Raji (cell line): ENCODE data around the gene SFSWAP.

Experiments
- POLR2A ChIP-seq: IDR thresholded peaks from 2 replicates; pipeline ENCODE4 v1.6.1; 2011; ENCODE audit warnings: low read depth, low read length, control low read depth; ENCODE audit not compliant: insufficient read depth

The SFSWAP gene

DNA sequence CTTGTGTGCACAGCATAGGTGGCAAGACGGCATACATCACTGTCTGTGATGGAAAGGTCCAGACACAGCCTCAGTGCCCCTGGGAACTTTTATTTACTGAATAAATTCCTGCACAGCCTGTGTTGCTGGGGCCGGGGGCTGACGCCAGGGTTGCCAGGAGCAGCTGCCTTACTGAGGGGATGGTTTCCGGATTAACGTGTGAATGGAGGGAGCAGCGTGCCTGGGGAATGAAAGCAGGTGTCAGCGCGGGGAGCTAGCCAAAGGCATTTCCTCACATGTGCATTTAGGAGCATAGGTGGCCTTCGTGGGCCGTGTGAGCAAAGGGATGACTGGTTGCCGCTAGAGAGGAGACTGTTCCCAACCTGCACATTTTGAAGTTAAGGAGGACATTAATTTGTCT is 41.6 kb downstream of the SFSWAP start:
- no peak for TF ChIP-seq POLR2A

DNA sequence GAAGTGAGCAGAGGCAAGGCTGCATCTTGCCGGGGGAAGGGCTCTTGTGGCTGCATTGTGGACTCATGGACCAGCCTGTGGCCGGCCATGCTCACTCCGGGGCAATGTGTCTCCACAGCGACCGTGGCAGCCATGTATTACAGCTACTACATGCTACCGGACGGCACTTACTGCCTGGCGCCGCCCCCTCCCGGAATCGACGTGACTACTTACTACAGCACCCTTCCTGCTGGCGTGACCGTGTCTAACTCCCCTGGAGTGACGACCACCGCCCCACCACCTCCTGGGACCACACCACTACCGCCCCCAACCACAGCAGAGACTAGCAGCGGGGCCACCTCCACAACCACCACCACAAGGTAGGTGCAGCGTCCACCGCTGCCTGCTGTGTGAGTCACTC is 42.1 kb downstream of the SFSWAP start:
- TF ChIP-seq POLR2A, result no peak

DNA sequence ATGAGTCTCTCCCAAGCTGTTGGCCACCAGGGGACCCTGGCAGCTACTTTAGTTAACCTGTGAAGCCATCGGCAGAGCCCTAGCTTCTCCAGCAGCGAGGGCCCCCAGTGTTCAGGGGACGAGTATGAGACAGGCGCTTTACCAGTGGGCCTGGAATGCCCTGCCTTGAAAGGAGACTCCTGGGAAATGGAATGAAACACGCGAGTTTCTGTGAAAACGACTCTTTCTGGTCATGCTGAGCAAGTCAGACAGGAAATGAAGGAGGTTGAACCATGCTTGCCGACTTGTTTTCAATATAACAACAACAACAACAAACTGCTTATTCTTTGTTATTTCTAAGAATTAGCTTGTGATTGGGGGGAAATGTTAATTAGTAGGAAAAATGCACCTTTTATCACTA is 42.9 kb downstream of the SFSWAP start:
- no peak for TF ChIP-seq POLR2A

DNA sequence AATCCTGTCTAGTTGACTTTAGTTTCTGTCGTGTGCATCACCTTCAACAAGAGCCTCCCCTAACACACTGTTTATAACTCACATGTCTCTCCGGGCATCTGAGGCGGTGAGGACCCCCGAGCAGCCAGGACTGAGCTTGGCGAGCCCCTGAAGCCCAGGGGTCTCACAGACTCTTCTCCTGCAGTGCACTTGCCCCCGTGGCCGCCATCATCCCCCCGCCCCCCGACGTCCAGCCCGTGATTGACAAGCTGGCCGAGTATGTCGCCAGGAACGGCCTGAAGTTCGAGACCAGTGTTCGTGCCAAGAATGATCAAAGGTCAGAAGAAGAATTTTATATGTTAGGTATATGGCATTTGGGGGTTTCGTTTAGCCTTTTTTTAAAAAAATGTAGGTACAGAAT is 43.3 kb downstream of the SFSWAP start:
- no peak for TF ChIP-seq POLR2A

DNA sequence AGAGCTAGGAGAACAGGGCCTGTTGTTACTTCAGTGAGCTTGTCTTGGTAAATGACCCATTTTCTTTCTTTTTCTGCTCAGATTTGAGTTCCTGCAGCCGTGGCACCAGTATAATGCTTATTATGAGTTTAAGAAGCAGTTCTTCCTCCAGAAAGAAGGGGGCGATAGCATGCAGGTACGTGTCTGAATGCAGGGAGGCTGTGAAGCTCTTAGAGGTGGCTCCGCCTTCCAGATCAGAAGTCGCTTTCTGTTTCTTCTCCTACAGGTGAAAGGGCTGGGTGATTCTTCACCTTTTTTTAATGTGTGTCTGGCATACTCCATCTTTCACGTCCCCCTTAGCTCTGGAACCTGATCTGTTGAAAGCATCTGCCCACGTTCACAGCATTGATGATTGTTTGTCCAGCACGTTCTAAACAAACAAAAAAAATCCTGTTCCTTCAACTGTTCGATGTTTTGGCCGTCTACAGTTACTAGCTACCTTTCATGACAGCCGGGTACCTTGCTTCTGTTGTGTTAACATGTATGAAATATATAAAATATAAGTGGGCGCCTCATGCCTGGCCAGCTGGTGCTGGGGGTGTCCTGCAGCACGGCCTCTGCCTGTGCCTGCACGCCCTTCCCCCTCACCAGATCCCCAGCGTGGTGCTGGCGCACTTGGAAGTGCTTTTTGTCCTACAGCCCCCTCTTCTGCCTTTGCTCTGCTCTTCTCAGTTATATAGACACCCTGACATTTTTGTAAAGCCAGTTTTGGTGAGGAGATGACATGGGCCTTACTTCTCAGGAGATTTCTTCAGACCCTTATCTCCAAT is 44.6 kb downstream of the SFSWAP start:
- TF ChIP-seq POLR2A, result no peak

DNA sequence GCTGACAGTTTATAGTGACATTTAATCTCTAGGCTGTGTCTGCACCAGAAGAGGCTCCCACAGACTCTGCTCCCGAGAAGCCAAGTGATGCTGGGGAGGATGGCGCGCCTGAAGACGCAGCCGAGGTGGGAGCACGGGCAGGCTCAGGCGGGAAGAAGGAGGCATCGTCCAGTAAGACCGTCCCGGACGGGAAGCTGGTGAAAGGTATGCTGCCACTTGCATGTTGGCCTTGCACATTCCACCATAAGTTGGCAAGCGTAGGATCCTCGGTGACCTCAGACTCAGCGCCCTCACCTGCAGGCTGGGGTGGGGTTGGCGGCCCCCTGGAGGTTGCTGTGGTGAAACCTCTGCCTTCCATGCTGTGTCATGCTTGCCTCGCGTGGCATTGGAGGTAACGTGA is 45.6 kb downstream of the SFSWAP start:
- TF ChIP-seq POLR2A, result no peak

DNA sequence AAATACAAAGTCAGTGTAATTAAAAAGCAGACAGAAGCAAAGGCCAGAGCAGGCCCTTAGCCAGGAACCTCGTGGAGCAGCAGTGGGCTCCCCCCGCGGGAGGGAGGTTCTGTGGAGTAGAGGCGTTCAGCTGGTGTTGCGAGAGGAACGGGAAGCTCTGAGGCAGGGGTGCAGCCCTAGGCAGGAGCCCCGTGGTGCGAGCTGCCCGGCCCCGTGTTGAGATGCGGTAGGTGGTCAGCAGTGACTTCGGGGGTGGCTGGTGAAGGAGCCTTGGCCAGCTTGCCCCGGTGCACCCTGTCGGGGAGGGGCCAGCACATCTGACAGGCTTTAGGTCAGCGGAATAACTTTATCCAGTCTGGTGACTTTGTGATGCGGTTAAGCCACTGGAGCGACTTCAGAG is 46.2 kb downstream of the SFSWAP start:
- no peak for TF ChIP-seq POLR2A

DNA sequence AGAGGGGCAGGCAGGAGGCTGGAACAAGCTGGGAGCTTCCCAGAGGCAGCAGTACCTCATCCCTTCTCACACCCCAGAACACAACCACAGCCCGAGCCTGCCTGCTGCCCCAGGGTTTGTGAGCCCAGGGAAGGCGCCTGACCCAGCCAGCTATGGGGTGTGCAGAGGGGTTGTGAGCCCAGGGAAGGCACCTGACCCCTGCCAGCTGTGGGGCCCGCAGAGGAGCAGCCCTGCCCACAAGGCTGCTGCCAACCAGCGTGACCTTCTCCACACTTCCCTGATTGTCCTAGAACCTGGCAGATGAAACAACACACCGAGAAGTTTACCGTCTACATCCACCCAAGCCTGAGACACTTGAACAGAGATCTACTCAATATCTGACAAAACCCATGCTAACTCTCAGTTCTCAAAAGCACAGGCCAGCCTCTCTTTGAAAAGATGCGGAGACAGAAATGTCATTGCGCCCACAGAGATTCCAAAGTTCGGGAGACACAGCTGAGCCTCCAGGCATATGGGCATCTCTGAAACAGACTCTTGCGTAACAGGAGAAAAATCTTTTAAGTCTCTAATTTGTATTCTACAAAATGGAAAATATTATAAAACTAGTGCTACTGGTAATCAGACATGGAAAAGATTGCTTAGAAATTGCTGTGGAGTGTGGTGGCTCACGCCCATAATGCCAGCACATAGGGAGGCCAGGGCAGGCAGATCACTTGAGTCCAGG is 47.3 kb downstream of the SFSWAP start:
- TF ChIP-seq POLR2A, result no peak

DNA sequence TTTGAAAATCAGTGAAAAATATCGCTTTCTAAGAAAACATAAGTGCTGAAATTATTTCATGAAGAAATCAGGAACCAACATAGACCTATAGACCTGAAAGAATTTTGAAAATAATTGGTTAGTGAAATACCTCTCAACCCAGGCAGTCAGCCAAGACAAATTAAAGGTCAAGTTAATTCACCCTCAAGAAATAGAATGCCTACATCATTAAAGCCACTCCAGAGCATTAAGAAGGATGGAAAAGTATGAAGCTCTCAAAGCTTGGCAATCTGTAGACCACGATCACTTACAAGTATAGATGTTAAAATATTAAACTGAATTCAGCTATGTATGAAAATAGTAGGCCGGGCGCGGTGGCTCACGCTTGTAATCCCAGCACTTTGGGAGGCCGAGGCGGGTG is 48.3 kb downstream of the SFSWAP start:
- no peak for TF ChIP-seq POLR2A

DNA sequence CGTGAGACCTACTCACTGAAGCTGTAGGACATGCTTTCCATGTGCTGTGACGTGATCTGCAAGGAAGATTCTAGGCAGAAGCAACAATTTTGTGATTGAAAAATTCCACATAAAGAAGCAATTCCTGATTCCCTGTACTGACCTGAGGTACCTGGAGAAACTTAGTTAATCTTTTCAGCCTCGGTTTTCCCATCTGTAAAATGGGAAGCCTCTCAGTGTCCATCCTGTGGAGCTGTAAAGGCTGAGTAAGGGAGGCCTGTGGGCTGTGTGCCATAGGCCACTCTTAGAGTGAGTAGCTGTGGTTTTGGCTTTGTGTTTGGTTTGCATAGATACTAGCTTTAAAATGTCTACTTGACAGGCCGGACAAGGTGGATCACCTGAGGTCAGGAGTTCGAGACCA is 50.7 kb downstream of the SFSWAP start:
- TF ChIP-seq POLR2A, result no peak

DNA sequence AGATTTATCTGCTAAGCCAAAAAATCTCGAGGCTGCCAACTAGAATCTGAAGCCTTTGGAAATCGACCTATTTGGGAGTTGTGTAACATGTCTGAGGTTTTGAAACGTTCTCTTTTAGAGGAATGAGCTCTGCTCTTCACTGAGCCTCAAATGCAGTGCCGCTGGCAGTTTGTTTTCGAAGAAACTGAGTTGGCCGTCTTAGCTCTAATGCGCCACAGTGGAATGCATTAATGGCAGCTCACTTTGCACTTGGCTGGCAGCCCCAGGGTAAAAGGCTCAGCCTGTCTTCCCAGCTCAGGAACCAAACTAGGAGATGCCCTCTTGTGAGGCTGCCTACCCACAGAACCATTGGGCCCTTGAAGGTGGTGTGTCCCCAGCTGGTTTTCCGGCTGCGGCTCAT is 53.8 kb downstream of the SFSWAP start:
- no peak for TF ChIP-seq POLR2A

DNA sequence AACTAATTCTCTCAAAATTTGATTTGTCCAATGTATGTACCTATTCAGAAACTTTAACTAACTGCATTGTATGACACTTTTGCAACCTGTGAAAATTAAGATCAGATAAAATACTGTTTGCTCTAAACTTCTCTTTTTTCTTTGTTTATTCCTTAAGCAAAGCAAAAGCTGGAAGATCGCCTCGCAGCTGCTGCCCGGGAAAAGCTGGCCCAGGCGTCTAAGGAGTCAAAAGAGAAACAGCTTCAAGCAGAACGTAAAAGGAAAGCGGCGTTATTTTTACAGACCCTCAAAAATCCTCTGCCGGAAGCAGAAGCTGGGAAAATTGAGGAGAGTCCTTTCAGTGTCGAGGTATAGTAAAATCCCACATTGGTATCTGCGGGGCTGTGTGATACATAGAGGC is 55.1 kb downstream of the SFSWAP start:
- TF ChIP-seq POLR2A, result no peak

DNA sequence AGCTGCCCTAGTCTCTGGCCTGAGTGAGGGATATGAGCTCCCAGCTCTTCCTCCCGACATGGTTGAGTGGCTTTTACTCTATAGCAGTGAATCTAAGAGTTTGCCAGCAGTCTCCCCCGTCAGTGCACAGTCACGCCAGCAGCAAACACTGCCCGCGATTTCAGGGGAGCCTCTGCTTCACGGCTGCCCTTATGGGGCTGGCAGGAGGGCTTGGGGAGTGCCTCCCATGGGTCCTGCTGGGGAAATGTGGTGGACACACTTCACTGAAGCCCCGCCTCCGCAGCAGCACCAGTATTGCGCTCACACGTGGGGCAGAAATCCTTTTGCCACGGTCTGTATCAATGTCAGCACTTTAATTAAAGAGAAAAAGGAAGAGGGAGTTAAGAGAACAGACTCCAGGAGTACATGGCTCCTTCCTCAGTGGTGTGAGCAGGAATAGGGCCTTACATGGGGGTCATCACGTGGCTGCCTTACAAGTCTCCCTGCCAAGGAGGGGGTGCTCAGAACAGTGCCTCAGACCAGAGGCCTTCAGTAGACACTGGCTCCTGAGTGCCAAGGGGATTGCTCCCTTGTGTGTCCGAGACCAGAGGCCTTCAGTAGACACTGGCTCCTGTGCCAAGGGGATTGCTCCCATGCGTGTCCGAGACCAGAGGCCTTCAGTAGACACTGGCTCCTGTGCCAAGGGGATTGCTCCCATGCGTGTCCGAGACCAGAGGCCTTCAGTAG is 55.7 kb downstream of the SFSWAP start:
- no peak for TF ChIP-seq POLR2A

DNA sequence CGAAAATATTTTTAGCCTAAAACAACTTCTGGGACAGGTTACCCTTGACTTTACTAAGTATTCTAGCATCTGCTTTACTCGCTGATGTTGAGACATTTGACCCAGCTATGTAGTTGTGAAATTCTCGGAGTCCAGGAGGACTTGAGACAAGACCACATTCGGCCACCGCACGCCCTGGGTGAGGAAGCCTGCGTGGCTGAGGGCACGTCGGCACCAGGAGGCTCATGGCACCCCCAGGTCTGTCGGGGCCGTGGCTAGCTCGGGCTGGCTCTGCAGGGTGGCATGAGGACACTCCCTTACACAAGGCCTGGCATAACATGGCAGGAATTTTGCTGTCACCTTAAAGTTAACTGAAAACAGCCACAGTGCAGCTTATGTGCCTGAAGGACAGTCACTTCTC is 59.2 kb downstream of the SFSWAP start:
- TF ChIP-seq POLR2A, result no peak

DNA sequence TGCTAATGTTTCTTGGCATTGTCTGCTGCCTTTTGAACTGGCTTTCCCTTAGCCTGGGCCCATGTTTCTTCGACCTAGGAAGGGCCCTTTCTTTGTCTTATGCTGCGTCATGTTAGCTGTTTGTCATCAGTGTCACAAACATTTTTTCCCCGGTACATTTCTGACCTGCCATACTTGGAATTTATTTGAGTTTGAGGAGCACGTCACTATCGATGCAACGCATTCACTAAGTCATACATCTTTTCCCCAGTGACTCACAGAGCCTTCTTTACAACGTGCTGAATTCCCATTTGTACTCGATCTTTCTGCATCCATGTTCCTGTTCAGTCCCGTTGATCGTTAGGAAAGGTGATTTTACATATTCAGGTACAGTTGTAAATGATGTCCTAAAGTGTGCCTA is 61.1 kb downstream of the SFSWAP start:
- no peak for TF ChIP-seq POLR2A
